ENCODE results near the gene MYH3.

MYH3 gene

GRCh38 chr17:10598621-10599020 lies 58.5 kb downstream of the MYH3 start:
- no peaks in the 10 kb centered on the region for H3K9me3 ChIP-seq (ENCODE audit: control insufficient read depth, low read length)
- WGBS, 2 experiments (ENCODE audit: insufficient coverage in 2 of 2), result 89 to 100% methylated on average over 1 of the region's 2 CpGs
- no peaks in the 10 kb centered on the region for H3K4me1 ChIP-seq (ENCODE audit: control insufficient read depth, insufficient read depth, low read length, poor library complexity, severe bottlenecking)
- no peak overlapping the region for H3K4me3 ChIP-seq (ENCODE audit: extremely low read depth, insufficient read depth, low read length, poor library complexity, severe bottlenecking)
- H3K36me3 ChIP-seq (ENCODE audit: control insufficient read depth, insufficient read depth, low read length), result no peaks in the 10 kb centered on the region
- H3K27ac ChIP-seq (ENCODE audit: low read depth, low read length, severe bottlenecking), result no peak overlapping the region

GRCh38 chr17:10589553-10590145 lies 67.5 kb downstream of the MYH3 start:
- 95 to 100% methylated on average over 8 of the region's 8 CpGs for WGBS, 2 experiments (ENCODE audit: insufficient coverage in 2 of 2)
- Histone ChIP-seq H3K9me3 (ENCODE audit: control insufficient read depth, low read length) (no peaks in the 10 kb centered on the region), H3K27ac (ENCODE audit: low read depth, low read length, severe bottlenecking) (no peak overlapping the region), H3K4me1 (ENCODE audit: control insufficient read depth, insufficient read depth, low read length, poor library complexity, severe bottlenecking) (no peaks in the 10 kb centered on the region), H3K4me3 (ENCODE audit: extremely low read depth, insufficient read depth, low read length, poor library complexity, severe bottlenecking) (no peak overlapping the region), H3K36me3 (ENCODE audit: control insufficient read depth, insufficient read depth, low read length) (no peaks in the 10 kb centered on the region)

GRCh38 chr17:10585529-10585928 lies 71.6 kb downstream of the MYH3 start:
- H3K9me3 ChIP-seq (ENCODE audit: control insufficient read depth, low read length), result no peaks in the 10 kb centered on the region
- H3K36me3 ChIP-seq (ENCODE audit: control insufficient read depth, insufficient read depth, low read length), result no peaks in the 10 kb centered on the region
- H3K27ac ChIP-seq (ENCODE audit: low read depth, low read length, severe bottlenecking), result no peak overlapping the region
- no peak overlapping the region for H3K4me3 ChIP-seq (ENCODE audit: extremely low read depth, insufficient read depth, low read length, poor library complexity, severe bottlenecking)
- WGBS, 2 experiments (ENCODE audit: insufficient coverage in 2 of 2), result 91 to 92% methylated on average over 8 of the region's 9 CpGs
- no peaks in the 10 kb centered on the region for H3K4me1 ChIP-seq (ENCODE audit: control insufficient read depth, insufficient read depth, low read length, poor library complexity, severe bottlenecking)

- 80% methylated on average over 1 to 2 of the region's 4 CpGs for WGBS, 2 experiments (ENCODE audit: insufficient coverage in 2 of 2)
These were observed 73.3 kb downstream of the MYH3 start for GRCh38 chr17:10583834-10584233.

GRCh38 chr17:10579270-10579669 lies 77.8 kb downstream of the MYH3 start:
- Histone ChIP-seq H3K36me3 (ENCODE audit: control insufficient read depth, insufficient read depth, low read length) (no peaks in the 10 kb centered on the region), H3K9me3 (ENCODE audit: control insufficient read depth, low read length) (no peaks in the 10 kb centered on the region), H3K27ac (ENCODE audit: low read depth, low read length, severe bottlenecking) (no peak overlapping the region), H3K4me1 (ENCODE audit: control insufficient read depth, insufficient read depth, low read length, poor library complexity, severe bottlenecking) (no peaks in the 10 kb centered on the region), H3K4me3 (ENCODE audit: extremely low read depth, insufficient read depth, low read length, poor library complexity, severe bottlenecking) (no peak overlapping the region)
- WGBS, 2 experiments (ENCODE audit: insufficient coverage in 2 of 2), result 80 to 100% methylated on average over 1 to 2 of the region's 2 CpGs

More at GRCh38 chr17:10583834-10584233, 73.3 kb downstream of the MYH3 start:
- H3K36me3 ChIP-seq (ENCODE audit: control insufficient read depth, insufficient read depth, low read length), result no peaks in the 10 kb centered on the region
- H3K9me3 ChIP-seq (ENCODE audit: control insufficient read depth, low read length), result no peaks in the 10 kb centered on the region
- no peak overlapping the region for H3K27ac ChIP-seq (ENCODE audit: low read depth, low read length, severe bottlenecking)
- no peak overlapping the region for H3K4me3 ChIP-seq (ENCODE audit: extremely low read depth, insufficient read depth, low read length, poor library complexity, severe bottlenecking)
- no peaks in the 10 kb centered on the region for H3K4me1 ChIP-seq (ENCODE audit: control insufficient read depth, insufficient read depth, low read length, poor library complexity, severe bottlenecking)
